ENCODE results near the gene RPA4.

The RPA4 gene

GRCh38 chrX:96909291-96909690 lies 25.6 kb downstream of the RPA4 start:
- no peak overlapping the region for H3K27ac ChIP-seq

DNA sequence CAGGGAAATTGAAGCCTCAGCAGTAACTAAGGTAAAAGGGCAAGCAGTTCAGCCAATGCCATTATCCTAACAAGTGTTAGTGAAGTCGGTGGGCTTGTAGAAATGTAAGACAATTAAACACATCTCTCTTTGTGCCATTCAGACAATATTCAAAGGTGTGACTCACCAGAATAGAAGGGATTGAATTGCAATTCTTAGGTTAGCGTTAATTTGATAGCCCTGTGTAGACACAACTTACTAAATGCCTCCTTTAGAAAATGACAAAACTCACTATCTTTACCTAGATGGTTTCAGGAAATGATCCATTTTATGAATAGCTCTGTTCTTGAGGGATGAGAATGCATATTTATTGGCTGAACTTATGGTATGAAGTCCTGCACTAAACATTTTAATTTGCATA lies 35.2 kb downstream of the RPA4 start:
- TF ChIP-seq CTCF (conservative IDR thresholded peaks at IDR 0.05) (no peak), ZFX (IDR thresholded peaks at IDR 0.05) (no peak)
- H3K27ac ChIP-seq = no peak overlapping the region

More at GRCh38 chrX:96909291-96909690, 25.6 kb downstream of the RPA4 start:
- TF ChIP-seq ZFX (IDR thresholded peaks at IDR 0.05) = no peak
- no peak for TF ChIP-seq CTCF (conservative IDR thresholded peaks at IDR 0.05)

DNA sequence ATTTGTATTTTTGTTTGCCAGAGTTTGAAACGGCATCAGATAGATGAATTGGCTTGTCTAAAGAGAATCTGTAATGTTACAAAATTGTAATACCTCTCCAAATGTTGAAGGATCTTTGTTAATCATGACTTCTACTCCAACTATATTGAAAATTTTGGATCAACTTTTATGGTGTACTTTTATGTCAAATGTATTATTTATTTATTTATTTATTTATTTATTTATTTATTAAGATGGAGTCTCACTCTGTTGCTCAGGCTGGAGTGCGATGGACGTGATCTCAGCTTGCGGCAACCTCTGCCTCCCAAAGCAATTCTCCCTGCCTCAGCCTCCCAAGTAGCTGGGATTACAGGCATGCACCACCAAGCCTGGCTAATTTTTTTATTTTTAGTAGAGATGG lies 36.0 kb downstream of the RPA4 start:
- TF ChIP-seq CTCF (conservative IDR thresholded peaks at IDR 0.05) (no peak), ZFX (IDR thresholded peaks at IDR 0.05) (no peak)
- no peak overlapping the region for H3K27ac ChIP-seq

- H3K27ac ChIP-seq = no peak overlapping the region
- TF ChIP-seq ZFX (IDR thresholded peaks at IDR 0.05) = no peak
- TF ChIP-seq CTCF (conservative IDR thresholded peaks at IDR 0.05) = no peak
Measured at GRCh38 chrX:96924581-96924980, 40.9 kb downstream of the RPA4 start.

DNA sequence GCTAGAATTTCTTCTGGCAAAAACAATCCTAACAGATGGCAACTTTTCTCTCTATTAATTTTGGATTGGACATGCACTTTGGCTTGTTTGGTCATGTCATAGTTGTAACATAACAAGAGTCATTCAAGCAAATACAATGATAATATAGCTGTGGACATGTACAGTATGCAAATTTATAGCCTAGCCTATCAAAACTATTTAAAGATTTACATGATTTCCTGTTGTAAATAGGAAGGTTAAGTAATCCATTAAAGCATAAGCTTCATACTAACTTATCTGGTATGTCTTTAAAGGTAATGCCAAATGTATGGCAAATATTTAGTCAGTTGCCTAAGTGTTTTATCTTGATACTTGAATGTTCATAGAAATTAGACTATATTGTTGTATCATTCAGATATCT lies 45.3 kb downstream of the RPA4 start:
- H3K27ac ChIP-seq = no peak overlapping the region
- no peak for TF ChIP-seq ZFX (IDR thresholded peaks at IDR 0.05)
- no peak for TF ChIP-seq CTCF (conservative IDR thresholded peaks at IDR 0.05)
